GM23248 (cell line): ENCODE measurements around the gene NYNRIN.

Experiments
- EZH2 ChIP-seq: fragments of 200-600 bp; sonication (generic); IDR thresholded peaks from 2 replicates; pipeline ENCODE4 v1.6.1; 2018; ENCODE audit warnings: antibody characterized with exemption, mild to moderate bottlenecking; ENCODE audit not compliant: insufficient read depth, poor library complexity, severe bottlenecking
- EZH2phosphoT487 ChIP-seq: fragments of 200-600 bp; sonication (generic); IDR thresholded peaks from 2 replicates; pipeline ENCODE4 v1.6.1; 2018; ENCODE audit warnings: antibody characterized with exemption, moderate library complexity, mild to moderate bottlenecking, low read depth; ENCODE audit not compliant: insufficient read depth

- TF ChIP-seq EZH2 (no peak), EZH2phosphoT487 (no peak)
These were observed 31.9 kb upstream of the NYNRIN start for GRCh38 chr14:24366721-24367513.
